ENCODE results near the gene THRA. TPM values are rescaled to one million over a fixed set of nuclear protein-coding genes. Genes with fewer than 3 reads are reported as not detected.
A peak's percentile ranks its signal among the peaks of the same experiment; 100 is the strongest.

Gene THRA
- total and polyA plus RNA-seq, 2 of the 8 experiments (the other 6 are each of a cell fraction or from before 2014, with no cell fraction given): 6.4 to 10.2 TPM

DNA sequence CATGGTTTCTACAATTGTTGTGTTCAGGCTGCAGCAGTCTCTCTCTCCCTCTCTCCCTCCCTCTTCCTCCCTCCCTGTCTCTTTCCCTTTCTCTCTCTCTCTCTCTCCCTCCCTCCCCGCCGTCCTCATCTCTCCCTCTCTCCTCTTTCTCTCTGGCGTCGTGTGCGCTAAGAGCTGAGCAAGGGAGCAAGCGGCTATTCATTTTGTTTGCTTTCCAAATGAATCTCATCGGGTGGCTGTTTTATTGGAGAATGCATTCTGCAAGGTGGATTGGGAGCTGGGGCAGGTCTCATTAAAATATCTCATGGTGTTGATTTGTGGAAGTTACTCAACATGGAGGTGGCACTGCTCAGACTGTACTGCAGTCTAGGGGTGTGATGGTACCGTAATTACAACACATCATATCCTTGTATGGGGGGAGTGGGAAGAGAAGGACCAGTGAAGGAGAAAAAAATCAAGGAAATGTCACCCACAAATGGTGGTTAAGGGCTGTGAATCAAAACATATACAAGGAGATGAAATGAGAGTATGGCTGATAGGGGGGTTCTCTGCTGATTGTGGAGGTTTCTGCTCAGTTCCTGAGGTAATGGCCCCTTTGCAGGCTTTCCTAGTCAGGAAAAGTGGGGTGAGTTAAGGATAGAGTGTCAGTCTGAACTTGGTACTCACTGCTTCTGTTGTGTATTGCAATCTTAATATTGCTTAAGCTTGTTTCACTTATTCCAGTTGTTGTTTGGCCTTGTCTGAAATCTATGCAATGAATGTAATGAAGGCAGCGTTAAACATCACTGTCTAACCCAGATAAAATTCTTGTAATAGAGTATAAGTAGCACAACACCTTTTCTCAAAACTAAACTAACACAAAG, 61.7 kb downstream of the THRA start:
- WGBS, 2 experiments (ENCODE audit: extremely low coverage in 1 of 2, insufficient coverage in 1 of 2, insufficient read length in 1 of 2, insufficient replicate concordance in 2 of 2, low coverage in 1 of 2, low lambda C conversion rate in 2 of 2, missing lambda C conversion rate in 1 of 2): 20% methylated on average over 9 of the region's 9 CpGs; no CpG with 5 or more reads in 1 of the 2 experiments
- DNase-seq (ENCODE audit: low read depth in 1 of 2, low spot score in 2 of 2) (no peak), FAIRE-seq (no peak)
- H2BK5ac ChIP-seq (ENCODE audit: low read depth, low read length): no peak overlapping the region; the same call in 1 of the 2 replicates
- H2BK15ac ChIP-seq (ENCODE audit: low read length): no peak overlapping the region
- peak overlapping the region in 2 of 4 experiments; percentile 5 to 12; a peak in 1 of 7 replicates for H3K9ac ChIP-seq (replicated peaks in 1 of 4; ENCODE audit: extremely low read depth in 1 of 4, low read depth in 3 of 4, low read length in 3 of 4)
- CTCF ChIA-PET (ENCODE audit: partially characterized antibody): interaction anchor here (0.6 to 14.0 kb wide), 18 partner anchors 8 to 1165 kb away, joined by 3 to 135 read pairs (median 4); partner anchors contain the start of genes CASC3, RAPGEFL1 and THRA
- no peak overlapping the region for H2AK5ac ChIP-seq (ENCODE audit: low read depth, low read length)
- TF ChIP-seq SP1 (IDR thresholded peaks at IDR 0.05; ENCODE audit: low read depth, low read length) (0 out of 2 replicates have a peak, but pooled peaks have one; percentile 14), SIN3A (conservative IDR thresholded peaks at IDR 0.05 in 1 of 2, IDR thresholded peaks at IDR 0.05 in 1 of 2; ENCODE audit: low read depth in 1 of 2, low read length in 2 of 2) (peak; percentile 61 to 77; a peak in 2 of 4 replicates), RBBP5 (IDR thresholded peaks at IDR 0.05; ENCODE audit: borderline replicate concordance, low read depth, low read length) (peak; percentile 76; the same call in 1 of the 2 replicates), MAX (IDR thresholded peaks at IDR 0.05) (no peak), JUN (IDR thresholded peaks at IDR 0.05; ENCODE audit: low read depth, low read length) (no peak), POLR2A (IDR thresholded peaks at IDR 0.05; ENCODE audit: control extremely low read depth in 1 of 2, low read depth in 2 of 2, low read length in 2 of 2) (0 out of 3 replicates have a peak, but pooled peaks of 1 of the 2 experiments have one; percentile 24), SAP30 (IDR thresholded peaks at IDR 0.05; ENCODE audit: insufficient read depth, insufficient replicate concordance, low read length) (peak; percentile 19), EGR1 (IDR thresholded peaks at IDR 0.05; ENCODE audit: borderline replicate concordance, low read depth, low read length) (peak; percentile 79; the same call in 1 of the 2 replicates), SUZ12 (IDR thresholded peaks at IDR 0.05; ENCODE audit: low read length) (peak; percentile 54; the same call in 1 of the 2 replicates)
- peak overlapping the region; percentile 14 for H3K14ac ChIP-seq (ENCODE audit: insufficient read length)
- H3K56ac ChIP-seq (replicated peaks; ENCODE audit: insufficient read length, low read depth, low read length): peak overlapping the region; percentile 0
- H2BK120ac ChIP-seq (replicated peaks; ENCODE audit: low read depth, low read length): no peak overlapping the region
- H3K18ac ChIP-seq (ENCODE audit: extremely low read depth, low read length): no peak overlapping the region; the same call in 1 of the 2 replicates
- H3K79me2 ChIP-seq (ENCODE audit: control insufficient read depth in 1 of 2, insufficient read depth in 2 of 2, low read length in 2 of 2): peaks cover 22 to 68% of the 10 kb centered on the region in 2 experiments
- H3K23ac ChIP-seq (ENCODE audit: insufficient read length): peak overlapping the region; percentile 3
- H3K9me3 ChIP-seq (ENCODE audit: insufficient read depth in 2 of 2, low read depth in 1 of 2, low read length in 1 of 2): no peaks in the 10 kb centered on the region
- H3K79me1 ChIP-seq (ENCODE audit: low read depth, low read length): peaks cover 16% of the 10 kb centered on the region; the same call in 1 of the 2 replicates
- H3K4me2 ChIP-seq (ENCODE audit: insufficient read depth in 1 of 2, low read depth in 2 of 2, low read length in 2 of 2): peak overlapping the region; percentile 84 to 90
- H4K8ac ChIP-seq (ENCODE audit: extremely low read depth, insufficient read depth, low read length): no peak overlapping the region
- POLR2A ChIA-PET (ENCODE audit: partially characterized antibody): interaction anchor here (0.7 to 16.7 kb wide), 22 partner anchors 9 to 182 kb away, joined by 3 to 399 read pairs (median 8); partner anchors contain the start of genes CASC3, MED24, NR1D1 and PSMD3
- no peak overlapping the region for H2BK20ac ChIP-seq (ENCODE audit: low read length)
- peaks cover 16 to 43% (median 23%) of the 10 kb centered on the region in 4 experiments for H3K36me3 ChIP-seq (ENCODE audit: control insufficient read depth in 2 of 4, insufficient read depth in 4 of 4, low read length in 3 of 4)
- H3K4me1 ChIP-seq (replicated peaks in 1 of 4; ENCODE audit: control insufficient read depth in 3 of 4, insufficient read depth in 4 of 4, low read length in 3 of 4): peaks cover 0 to 3% (median under 1%) of the 10 kb centered on the region in 4 experiments; a peak in 2 of 7 replicates
- H3K23me2 ChIP-seq (ENCODE audit: low read depth, low read length): peaks cover 17% of the 10 kb centered on the region; the same call in 1 of the 2 replicates
- no peaks in the 10 kb centered on the region; a peak in 1 of 7 replicates for H3K27me3 ChIP-seq (replicated peaks in 1 of 4; ENCODE audit: control insufficient read depth in 3 of 4, extremely low read depth in 1 of 4, insufficient read depth in 3 of 4, low read length in 3 of 4)
- no peak overlapping the region for H3K4ac ChIP-seq (replicated peaks; ENCODE audit: insufficient read length, low read depth, low read length)
- H2BK12ac ChIP-seq (ENCODE audit: low read depth, low read length): no peak overlapping the region
- H4K91ac ChIP-seq (replicated peaks; ENCODE audit: insufficient read length, low read length): no peak overlapping the region
- peaks cover 4 to 15% of the 10 kb centered on the region in 2 experiments for H4K20me1 ChIP-seq (replicated peaks in 1 of 2; ENCODE audit: control insufficient read depth in 1 of 2, insufficient read depth in 2 of 2, low read length in 2 of 2)
- H4K5ac ChIP-seq (ENCODE audit: insufficient read length, low read depth, low read length): no peak overlapping the region
- no peak overlapping the region for H3K27ac ChIP-seq (ENCODE audit: low read depth, low read length)
- H3K4me3 ChIP-seq (ENCODE audit: extremely low read depth in 1 of 4, insufficient read depth in 2 of 4, low read depth in 3 of 4, low read length in 4 of 4): peak overlapping the region; percentile 80 to 91 (median 86)
- no peak overlapping the region for H2AFZ ChIP-seq (ENCODE audit: low read length)

Data from H1 (cell line).